ENCODE data around the gene NKX1-1.

DNA sequence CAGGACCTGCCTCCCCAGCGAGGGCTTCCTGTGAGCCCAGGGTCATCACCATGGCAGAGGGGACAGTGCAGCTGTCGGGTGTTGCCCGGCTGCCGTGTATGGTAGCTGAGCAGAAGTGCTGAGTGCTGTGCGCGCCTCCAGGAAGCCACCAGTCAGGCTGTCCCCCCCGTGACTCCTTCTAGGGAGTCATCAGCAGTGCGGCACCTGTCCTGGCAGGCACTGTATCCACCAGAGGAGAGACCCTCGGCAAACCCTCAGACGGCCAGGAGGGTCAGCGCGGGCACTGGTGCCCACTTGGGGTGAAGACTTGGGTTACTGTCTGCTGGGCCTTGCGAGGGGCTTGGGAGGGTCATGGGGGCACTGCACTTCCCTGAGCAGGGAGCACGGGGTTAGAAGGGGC lies 50.9 kb downstream of the NKX1-1 start:
- TF ChIP-seq CTCF (IDR thresholded peaks at IDR 0.05), result no peak
- TF ChIP-seq POLR2A (IDR thresholded peaks at IDR 0.05), result no peak
- no peak for TF ChIP-seq POLR2AphosphoS5 (IDR thresholded peaks at IDR 0.05)

All from gastroesophageal sphincter (tissue), 3 donors.